PC-9 (cell line): ENCODE results near the gene THOC6.

Source experiments
- CTCF ChIP-seq: fragments of 200-600 bp; sonication (generic); conservative IDR thresholded peaks from 2 replicates; pipeline ENCODE4 v1.6.1; 2017; ENCODE audit warnings: mixed run types, antibody characterized with exemption, mild to moderate bottlenecking, moderate library complexity
- EZH2 ChIP-seq: fragments of 200-600 bp; sonication (generic); IDR thresholded peaks from 2 replicates; pipeline ENCODE4 v1.8.0; 2017; ENCODE audit warnings: antibody characterized with exemption, low read depth

- no peak for TF ChIP-seq CTCF
- TF ChIP-seq EZH2, result no peak
Measured at GRCh38 chr16:3020604-3021448, 3.0 kb upstream of the THOC6 start.
